ENCODE data around the gene POLR2E. TPM values are rescaled to one million over a fixed set of nuclear protein-coding genes. Genes with fewer than 3 reads are reported as not detected.

The POLR2E gene
- total and polyA plus RNA-seq, 10 of the 15 experiments (the other 5 are each of a cell fraction or from before 2014, with no cell fraction given), result 4.0 to 487 (median 200) TPM

DNA sequence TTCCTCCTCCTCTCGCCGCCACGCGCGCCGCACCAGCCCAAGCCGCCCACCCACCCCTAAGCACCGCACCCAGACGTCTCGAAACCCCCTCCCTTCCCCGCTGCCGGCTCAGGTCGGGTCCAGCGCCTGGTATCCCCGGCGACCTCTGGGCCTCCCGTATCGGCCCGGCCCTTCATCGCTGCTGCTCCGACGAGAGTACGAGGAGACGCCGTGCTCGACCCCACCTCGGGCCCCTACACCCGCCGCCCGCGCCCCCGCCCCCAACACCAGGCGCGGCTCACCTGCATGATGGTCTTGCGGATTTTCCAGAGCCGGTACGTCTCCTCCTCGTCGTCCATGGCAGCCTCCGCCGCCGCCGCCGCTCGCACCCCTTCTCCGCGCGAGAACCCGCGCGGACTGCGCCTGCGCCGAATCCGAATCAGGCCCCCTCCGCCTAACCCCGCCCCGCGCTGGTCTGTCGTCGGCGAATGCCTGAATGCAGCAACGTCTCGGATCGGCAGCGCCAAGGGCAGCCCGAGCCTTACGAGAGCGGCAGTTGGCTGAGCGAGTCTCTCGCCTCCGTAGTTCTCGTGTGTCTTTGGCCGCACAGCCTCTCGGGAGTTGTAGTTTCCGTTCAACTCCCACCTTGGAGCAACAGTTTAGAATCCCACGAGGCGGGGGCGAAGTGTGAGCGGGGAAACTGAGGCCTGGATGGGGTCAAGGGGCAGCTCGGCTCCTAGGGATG lies at the start of gene POLR2E (continued):
- TF ChIP-seq KLF5 (IDR thresholded peaks at IDR 0.05; ENCODE audit: partially characterized antibody) (peak; percentile 73), LARP7 (IDR thresholded peaks at IDR 0.05) (peak; percentile 73; the same call in 1 of the 2 replicates), MTA2 (IDR thresholded peaks at IDR 0.05; ENCODE audit: low read depth) (no peak), WRNIP1 (IDR thresholded peaks at IDR 0.05; ENCODE audit: borderline replicate concordance, low read depth, low read length) (no peak), IKZF1 (conservative IDR thresholded peaks at IDR 0.05) (peak; percentile 94), EGR1 (IDR thresholded peaks at IDR 0.05; ENCODE audit: borderline replicate concordance in 1 of 2, low read depth in 2 of 2, low read length in 2 of 2) (peak in 1 of 2 experiments; percentile 47; a peak in 1 of 3 replicates), KAT2A (conservative IDR thresholded peaks at IDR 0.05; ENCODE audit: control insufficient read depth, low read depth, low read length) (no peak), SMAD1 (IDR thresholded peaks at IDR 0.05; ENCODE audit: low read depth, partially characterized antibody) (no peak), ZBTB40 (IDR thresholded peaks at IDR 0.05; ENCODE audit: borderline replicate concordance) (peak; percentile 55; the same call in 1 of the 2 replicates), POU2F2 (IDR thresholded peaks at IDR 0.05; ENCODE audit: borderline replicate concordance, low read depth, low read length) (peak; percentile 40; the same call in 1 of the 3 replicates), GABPA (IDR thresholded peaks at IDR 0.05; ENCODE audit: low read depth) (no peak), MXI1 (IDR thresholded peaks at IDR 0.05; ENCODE audit: low read depth, low read length) (peak; percentile 69; the same call in 1 of the 2 replicates), SUPT20H (IDR thresholded peaks at IDR 0.05; ENCODE audit: borderline replicate concordance, control insufficient read depth, low read depth, low read length) (no peak), SREBF1 (IDR thresholded peaks at IDR 0.05; ENCODE audit: low read length) (peak; percentile 80), ZNF384 (IDR thresholded peaks at IDR 0.05; ENCODE audit: borderline replicate concordance, low read depth, low read length) (no peak)
- TF ChIP-seq, protein P1, sequence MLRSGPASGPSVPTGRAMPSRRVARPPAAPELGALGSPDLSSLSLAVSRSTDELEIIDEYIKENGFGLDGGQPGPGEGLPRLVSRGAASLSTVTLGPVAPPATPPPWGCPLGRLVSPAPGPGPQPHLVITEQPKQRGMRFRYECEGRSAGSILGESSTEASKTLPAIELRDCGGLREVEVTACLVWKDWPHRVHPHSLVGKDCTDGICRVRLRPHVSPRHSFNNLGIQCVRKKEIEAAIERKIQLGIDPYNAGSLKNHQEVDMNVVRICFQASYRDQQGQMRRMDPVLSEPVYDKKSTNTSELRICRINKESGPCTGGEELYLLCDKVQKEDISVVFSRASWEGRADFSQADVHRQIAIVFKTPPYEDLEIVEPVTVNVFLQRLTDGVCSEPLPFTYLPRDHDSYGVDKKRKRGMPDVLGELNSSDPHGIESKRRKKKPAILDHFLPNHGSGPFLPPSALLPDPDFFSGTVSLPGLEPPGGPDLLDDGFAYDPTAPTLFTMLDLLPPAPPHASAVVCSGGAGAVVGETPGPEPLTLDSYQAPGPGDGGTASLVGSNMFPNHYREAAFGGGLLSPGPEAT (IDR thresholded peaks at IDR 0.05; ENCODE audit: low read depth), result no peak; the same call in 1 of the 2 replicates
- TF ChIP-seq, protein P2, sequence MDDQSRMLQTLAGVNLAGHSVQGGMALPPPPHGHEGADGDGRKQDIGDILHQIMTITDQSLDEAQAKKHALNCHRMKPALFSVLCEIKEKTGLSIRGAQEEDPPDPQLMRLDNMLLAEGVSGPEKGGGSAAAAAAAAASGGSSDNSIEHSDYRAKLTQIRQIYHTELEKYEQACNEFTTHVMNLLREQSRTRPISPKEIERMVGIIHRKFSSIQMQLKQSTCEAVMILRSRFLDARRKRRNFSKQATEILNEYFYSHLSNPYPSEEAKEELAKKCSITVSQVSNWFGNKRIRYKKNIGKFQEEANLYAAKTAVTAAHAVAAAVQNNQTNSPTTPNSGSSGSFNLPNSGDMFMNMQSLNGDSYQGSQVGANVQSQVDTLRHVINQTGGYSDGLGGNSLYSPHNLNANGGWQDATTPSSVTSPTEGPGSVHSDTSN (IDR thresholded peaks at IDR 0.05; ENCODE audit: insufficient replicate concordance, low read depth, low read length), result peak; percentile 63
- TF ChIP-seq, protein P3, sequence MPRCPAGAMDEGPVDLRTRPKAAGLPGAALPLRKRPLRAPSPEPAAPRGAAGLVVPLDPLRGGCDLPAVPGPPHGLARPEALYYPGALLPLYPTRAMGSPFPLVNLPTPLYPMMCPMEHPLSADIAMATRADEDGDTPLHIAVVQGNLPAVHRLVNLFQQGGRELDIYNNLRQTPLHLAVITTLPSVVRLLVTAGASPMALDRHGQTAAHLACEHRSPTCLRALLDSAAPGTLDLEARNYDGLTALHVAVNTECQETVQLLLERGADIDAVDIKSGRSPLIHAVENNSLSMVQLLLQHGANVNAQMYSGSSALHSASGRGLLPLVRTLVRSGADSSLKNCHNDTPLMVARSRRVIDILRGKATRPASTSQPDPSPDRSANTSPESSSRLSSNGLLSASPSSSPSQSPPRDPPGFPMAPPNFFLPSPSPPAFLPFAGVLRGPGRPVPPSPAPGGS (IDR thresholded peaks at IDR 0.05; ENCODE audit: borderline replicate concordance, insufficient read depth, low read depth, low read length, poor library complexity, severe bottlenecking), result no peak
- TF ChIP-seq, protein P4, sequence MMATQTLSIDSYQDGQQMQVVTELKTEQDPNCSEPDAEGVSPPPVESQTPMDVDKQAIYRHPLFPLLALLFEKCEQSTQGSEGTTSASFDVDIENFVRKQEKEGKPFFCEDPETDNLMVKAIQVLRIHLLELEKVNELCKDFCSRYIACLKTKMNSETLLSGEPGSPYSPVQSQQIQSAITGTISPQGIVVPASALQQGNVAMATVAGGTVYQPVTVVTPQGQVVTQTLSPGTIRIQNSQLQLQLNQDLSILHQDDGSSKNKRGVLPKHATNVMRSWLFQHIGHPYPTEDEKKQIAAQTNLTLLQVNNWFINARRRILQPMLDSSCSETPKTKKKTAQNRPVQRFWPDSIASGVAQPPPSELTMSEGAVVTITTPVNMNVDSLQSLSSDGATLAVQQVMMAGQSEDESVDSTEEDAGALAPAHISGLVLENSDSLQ (IDR thresholded peaks at IDR 0.05), result peak; percentile 85

All from GM12878 (cell line).